ENCODE data around the gene AUTS2.
A peak's percentile ranks its signal among the peaks of the same experiment; 100 is the strongest.

The AUTS2 gene

DNA sequence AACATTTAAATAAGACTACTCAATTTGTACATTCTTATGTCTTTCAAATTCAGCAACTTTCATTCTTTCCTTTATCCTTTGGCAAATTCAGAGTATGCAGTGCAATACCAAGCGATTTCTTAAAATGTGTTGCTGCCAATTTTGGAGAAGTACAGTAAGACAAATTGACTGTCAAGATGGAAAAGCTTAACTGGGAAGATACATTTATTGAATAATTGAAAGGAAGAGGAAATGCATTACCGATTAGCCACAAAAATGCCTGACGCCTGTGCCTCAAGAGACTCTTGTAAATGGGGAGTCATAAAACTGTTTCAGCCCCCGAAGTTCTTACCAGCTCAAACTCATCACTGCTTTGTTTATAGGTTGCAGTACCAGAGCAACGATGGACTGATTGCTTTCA lies 1160.4 kb downstream of the AUTS2 start:
- no peak for DNase-seq (ENCODE audit: low spot score)
- no peak for TF ChIP-seq CTCF (IDR thresholded peaks at IDR 0.05; ENCODE audit: extremely low read depth, missing control alignments)

GRCh38 chr7:70759674-70760073 lies 1161.4 kb downstream of the AUTS2 start:
- no peak for DNase-seq (ENCODE audit: low spot score)
- no peak for TF ChIP-seq CTCF (IDR thresholded peaks at IDR 0.05; ENCODE audit: extremely low read depth, missing control alignments)

- TF ChIP-seq CTCF (IDR thresholded peaks at IDR 0.05; ENCODE audit: extremely low read depth, missing control alignments): no peak
Measured at GRCh38 chr7:70761711-70762328, 1163.5 kb downstream of the AUTS2 start.

DNA sequence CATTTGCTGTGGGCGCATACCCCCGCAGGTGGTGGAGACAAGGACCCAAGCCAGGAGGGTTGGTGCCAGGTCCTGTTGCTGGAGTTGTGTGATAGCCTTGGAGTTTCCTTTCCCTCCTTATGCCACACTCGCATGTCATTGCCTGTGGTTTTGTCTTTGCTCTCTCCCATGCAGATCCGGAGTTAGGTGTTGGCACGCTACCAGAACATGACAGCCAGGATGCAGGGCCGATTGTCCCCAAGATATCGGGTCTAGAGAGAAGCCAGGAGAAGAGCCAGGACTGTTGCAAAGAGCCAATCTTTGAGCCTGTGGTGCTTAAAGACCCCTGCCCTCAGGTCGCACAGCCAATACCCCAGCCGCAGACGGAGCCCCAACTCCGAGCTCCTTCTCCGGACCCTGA lies 1164.4 kb downstream of the AUTS2 start:
- no peak for DNase-seq (ENCODE audit: low spot score)
- no peak for TF ChIP-seq CTCF (IDR thresholded peaks at IDR 0.05; ENCODE audit: extremely low read depth, missing control alignments)

More at GRCh38 chr7:70761711-70762328, 1163.5 kb downstream of the AUTS2 start:
- DNase-seq (ENCODE audit: low spot score): peak; percentile 62

DNA sequence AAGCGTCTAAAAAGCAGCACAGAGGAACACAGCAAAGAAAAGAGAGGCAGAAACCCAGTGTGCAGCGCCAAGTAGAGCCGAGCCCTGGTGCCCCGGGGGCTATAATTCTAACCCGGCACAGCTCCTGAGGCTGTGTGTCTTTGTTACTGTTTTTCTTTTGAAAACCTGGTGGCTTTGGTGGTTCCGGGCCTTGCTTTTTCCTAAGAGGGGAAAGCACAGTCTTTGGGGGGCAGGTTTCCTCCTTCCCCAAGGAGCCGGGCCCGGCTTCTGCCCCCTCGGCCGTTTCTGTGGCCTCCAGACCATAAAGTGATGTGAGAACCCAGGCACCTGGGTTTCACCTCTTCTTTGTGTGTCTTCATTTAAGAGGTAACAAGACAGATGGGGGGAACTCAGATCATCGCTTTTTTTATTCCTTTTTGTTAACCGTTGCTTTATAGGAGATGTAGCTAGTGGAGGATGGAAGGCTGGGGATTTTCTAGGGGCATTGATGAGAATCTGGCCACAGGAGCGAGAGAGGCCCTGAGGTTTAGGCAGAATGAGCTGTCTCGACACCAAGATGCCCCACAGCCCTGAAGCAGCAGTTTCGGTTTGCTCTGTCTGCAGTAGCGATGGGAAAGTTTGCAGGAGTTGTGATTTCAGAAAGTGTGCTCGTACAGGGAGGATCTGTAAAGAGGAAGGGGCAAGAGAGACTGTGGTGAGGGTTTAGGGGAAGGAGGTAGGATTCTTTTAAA lies 1165.9 kb downstream of the AUTS2 start:
- no peak for TF ChIP-seq CTCF (IDR thresholded peaks at IDR 0.05; ENCODE audit: extremely low read depth, missing control alignments)
- DNase-seq (ENCODE audit: low spot score): peak; percentile 77

- no peak for TF ChIP-seq CTCF (IDR thresholded peaks at IDR 0.05; ENCODE audit: extremely low read depth, missing control alignments)
- DNase-seq (ENCODE audit: low spot score): no peak
Measured at GRCh38 chr7:70764701-70765208, 1166.5 kb downstream of the AUTS2 start.

GRCh38 chr7:70765651-70766050 lies 1167.4 kb downstream of the AUTS2 start:
- no peak for DNase-seq (ENCODE audit: low spot score)
- no peak for TF ChIP-seq CTCF (IDR thresholded peaks at IDR 0.05; ENCODE audit: extremely low read depth, missing control alignments)
